ENCODE data around the gene UCP3. TPM values are rescaled to one million over a fixed set of nuclear protein-coding genes. Genes with fewer than 3 reads are reported as not detected.

The UCP3 gene
- total and polyA plus RNA-seq, 4 donors, result 1.0 to 2.8 (median 1.8) TPM

DNA sequence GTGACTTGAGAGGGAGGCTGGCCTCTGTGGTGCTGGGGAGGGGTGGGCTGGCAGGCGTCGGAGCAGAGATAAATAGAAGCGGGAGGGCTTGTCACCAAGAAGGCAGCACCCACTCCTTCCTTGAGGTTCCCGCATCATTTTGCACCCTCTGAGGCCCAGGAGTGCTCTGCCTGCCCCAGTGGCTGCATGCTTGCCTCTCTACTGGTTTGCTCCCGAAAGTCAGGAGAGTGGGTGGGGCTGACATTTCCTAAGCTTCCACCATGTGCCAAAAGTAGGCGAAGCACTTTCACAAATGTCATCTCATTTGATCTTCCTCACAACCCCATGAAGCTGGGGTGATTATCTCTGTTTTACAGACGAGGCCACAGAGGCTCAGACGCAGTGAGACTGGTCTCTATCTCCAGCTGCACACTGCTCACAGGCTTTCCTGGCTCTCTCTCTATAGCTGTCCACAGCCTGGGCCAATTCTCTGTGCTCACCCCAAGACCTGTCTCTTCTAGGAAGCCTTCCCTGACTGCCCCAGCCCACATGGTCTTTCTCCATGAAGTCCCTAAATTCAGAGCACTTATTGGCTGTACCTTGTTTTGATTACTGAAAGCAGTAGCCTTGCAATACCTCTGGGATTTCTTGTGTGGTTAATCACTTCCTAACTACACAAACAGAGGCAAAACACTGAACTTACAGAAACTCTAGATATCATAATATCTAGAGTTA, 2.6 kb upstream of the UCP3 start:
- ATAC-seq (ENCODE audit: insufficient read depth, low FRiP score), result no peak
- Histone ChIP-seq H3K9me3 (ENCODE audit: control insufficient read depth in 4 of 4, insufficient read depth in 3 of 4, low read length in 3 of 4) (no peaks in the 10 kb centered on the region), H3K9ac (ENCODE audit: insufficient read depth in 1 of 2, low read length in 2 of 2) (no peak overlapping the region), H3K27ac (ENCODE audit: low read depth in 1 of 2, low read length in 1 of 2) (no peak overlapping the region), H3K4me1 (ENCODE audit: control insufficient read depth in 5 of 5, insufficient read depth in 5 of 5, low read length in 5 of 5) (no peaks in the 10 kb centered on the region), H3K4me3 (no peak overlapping the region), H3K27me3 (ENCODE audit: control insufficient read depth in 3 of 3, insufficient read depth in 3 of 3, low read length in 2 of 3) (no peaks in the 10 kb centered on the region), H3K36me3 (ENCODE audit: control insufficient read depth in 4 of 4, insufficient read depth in 4 of 4, low read length in 4 of 4) (peaks cover 0 to 15% (median 0%) of the 10 kb centered on the region in 4 donors)
- TF ChIP-seq, protein P1, sequence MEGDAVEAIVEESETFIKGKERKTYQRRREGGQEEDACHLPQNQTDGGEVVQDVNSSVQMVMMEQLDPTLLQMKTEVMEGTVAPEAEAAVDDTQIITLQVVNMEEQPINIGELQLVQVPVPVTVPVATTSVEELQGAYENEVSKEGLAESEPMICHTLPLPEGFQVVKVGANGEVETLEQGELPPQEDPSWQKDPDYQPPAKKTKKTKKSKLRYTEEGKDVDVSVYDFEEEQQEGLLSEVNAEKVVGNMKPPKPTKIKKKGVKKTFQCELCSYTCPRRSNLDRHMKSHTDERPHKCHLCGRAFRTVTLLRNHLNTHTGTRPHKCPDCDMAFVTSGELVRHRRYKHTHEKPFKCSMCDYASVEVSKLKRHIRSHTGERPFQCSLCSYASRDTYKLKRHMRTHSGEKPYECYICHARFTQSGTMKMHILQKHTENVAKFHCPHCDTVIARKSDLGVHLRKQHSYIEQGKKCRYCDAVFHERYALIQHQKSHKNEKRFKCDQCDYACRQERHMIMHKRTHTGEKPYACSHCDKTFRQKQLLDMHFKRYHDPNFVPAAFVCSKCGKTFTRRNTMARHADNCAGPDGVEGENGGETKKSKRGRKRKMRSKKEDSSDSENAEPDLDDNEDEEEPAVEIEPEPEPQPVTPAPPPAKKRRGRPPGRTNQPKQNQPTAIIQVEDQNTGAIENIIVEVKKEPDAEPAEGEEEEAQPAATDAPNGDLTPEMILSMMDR (IDR thresholded peaks at IDR 0.05; ENCODE audit: control extremely low read depth, extremely low read depth), result no peak
- WGBS, 2 donors, result 85 to 90% methylated on average over 8 of the region's 8 CpGs
- no peak for DNase-seq

DNA sequence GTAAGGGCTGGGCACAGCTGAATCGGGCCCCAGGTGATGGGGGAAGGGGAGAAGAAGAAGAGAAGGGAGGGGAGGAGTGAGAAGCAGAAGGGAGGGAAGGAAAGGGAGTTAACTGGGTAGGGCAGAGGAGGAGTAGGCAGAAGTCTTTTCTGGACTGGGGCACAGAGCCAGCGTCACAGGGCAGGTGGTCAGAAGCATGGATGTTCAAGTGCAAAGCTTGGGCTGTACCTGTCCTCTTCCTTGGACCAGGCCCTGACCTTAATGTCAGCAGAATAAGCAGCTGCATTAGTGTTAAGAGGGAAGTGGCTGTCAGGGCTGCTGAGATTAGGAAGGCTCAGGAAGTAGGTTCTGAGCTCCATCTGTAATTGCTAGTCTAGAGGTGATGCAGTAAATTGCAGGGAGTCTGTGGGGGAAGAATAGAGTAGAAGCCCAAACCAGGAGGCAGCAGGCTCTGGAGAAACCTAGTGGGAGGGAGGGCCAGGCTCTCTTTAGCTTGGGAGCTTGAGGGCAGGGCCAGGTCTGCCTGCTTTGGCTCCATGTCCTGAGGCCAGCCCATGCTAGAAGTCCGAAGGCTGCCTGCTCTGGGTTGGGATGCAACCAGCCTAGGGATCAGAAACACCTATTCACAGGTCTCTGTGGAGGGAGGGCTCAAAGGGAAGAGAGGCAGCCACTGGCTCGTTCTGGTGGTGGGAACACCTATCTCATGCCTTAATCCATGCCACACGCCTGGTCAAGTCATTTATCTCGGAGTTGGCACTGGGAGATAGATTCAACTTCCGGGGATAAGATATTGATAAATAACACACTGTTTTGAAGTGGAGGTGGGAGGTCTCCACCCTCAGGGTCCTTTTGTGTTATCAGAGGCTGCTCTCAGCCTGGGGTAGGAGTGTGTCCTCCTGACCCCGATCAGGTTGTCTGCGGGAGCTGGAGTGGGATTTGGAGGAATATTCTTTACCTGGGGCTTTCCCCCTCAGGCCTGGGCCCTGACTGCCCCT, 1.7 kb upstream of the UCP3 start:
- 90 to 91% methylated on average over 9 of the region's 9 CpGs for WGBS, 2 donors
- no peaks in the 10 kb centered on the region for H3K9me3 ChIP-seq (ENCODE audit: control insufficient read depth in 4 of 4, insufficient read depth in 3 of 4, low read length in 3 of 4)
- H3K27ac ChIP-seq (ENCODE audit: low read depth in 1 of 2, low read length in 1 of 2), result no peak overlapping the region
- H3K4me3 ChIP-seq, result no peak overlapping the region
- DNase-seq, result no peak
- TF ChIP-seq, protein P1 (IDR thresholded peaks at IDR 0.05; ENCODE audit: control extremely low read depth, extremely low read depth), result no peak
- no peak for ATAC-seq (ENCODE audit: insufficient read depth, low FRiP score)
- H3K36me3 ChIP-seq (ENCODE audit: control insufficient read depth in 4 of 4, insufficient read depth in 4 of 4, low read length in 4 of 4), result peaks cover 0 to 15% (median 0%) of the 10 kb centered on the region in 4 donors
- H3K9ac ChIP-seq (ENCODE audit: insufficient read depth in 1 of 2, low read length in 2 of 2), result no peak overlapping the region
- no peaks in the 10 kb centered on the region for H3K4me1 ChIP-seq (ENCODE audit: control insufficient read depth in 5 of 5, insufficient read depth in 5 of 5, low read length in 5 of 5)
- no peaks in the 10 kb centered on the region for H3K27me3 ChIP-seq (ENCODE audit: control insufficient read depth in 3 of 3, insufficient read depth in 3 of 3, low read length in 2 of 3)

DNA sequence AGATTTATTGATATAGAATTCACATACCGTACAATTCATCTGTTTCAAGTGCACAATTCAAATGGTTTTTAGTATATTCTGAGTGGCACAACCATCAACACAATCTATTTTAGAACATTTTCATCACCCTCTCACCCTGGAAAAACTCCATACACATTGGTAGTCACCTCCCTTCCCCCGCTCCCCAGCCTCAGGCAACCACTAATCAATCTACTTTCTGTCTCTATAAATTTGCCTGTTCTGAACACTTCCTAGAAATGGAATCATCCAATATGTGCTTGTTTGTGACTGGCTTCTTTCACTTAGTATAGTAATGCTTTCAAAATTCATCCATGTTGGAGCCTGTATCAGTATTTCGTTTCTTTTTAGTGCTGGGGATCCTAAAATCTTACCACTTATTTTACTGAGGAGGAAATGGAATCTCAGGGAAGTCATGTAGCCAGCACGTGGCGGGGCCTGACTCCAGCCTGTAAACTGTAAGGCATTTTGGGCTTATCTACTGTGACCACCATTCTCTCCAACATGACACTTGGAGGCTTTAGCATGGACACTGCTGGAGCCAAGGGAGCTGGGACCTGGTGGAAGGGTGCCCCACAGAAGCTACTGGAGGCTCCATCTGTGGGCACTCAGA, 905 bp upstream of the UCP3 start:
- Histone ChIP-seq H3K27me3 (ENCODE audit: control insufficient read depth in 3 of 3, insufficient read depth in 3 of 3, low read length in 2 of 3) (no peaks in the 10 kb centered on the region), H3K36me3 (ENCODE audit: control insufficient read depth in 4 of 4, insufficient read depth in 4 of 4, low read length in 4 of 4) (peaks cover 0 to 15% (median 0%) of the 10 kb centered on the region in 4 donors), H3K4me1 (ENCODE audit: control insufficient read depth in 5 of 5, insufficient read depth in 5 of 5, low read length in 5 of 5) (no peaks in the 10 kb centered on the region), H3K27ac (ENCODE audit: low read depth in 1 of 2, low read length in 1 of 2) (no peak overlapping the region), H3K9ac (ENCODE audit: insufficient read depth in 1 of 2, low read length in 2 of 2) (no peak overlapping the region), H3K4me3 (no peak overlapping the region), H3K9me3 (ENCODE audit: control insufficient read depth in 4 of 4, insufficient read depth in 3 of 4, low read length in 3 of 4) (no peaks in the 10 kb centered on the region)
- 94 to 96% methylated on average over 5 of the region's 5 CpGs for WGBS, 2 donors
- no peak for ATAC-seq (ENCODE audit: insufficient read depth, low FRiP score)
- DNase-seq, result no peak
- TF ChIP-seq, protein P1 (IDR thresholded peaks at IDR 0.05; ENCODE audit: control extremely low read depth, extremely low read depth), result no peak
